Right hindlimb (tissue), 1 donor: Measurements from ENCODE around the gene LELP1.
A peak's percentile ranks its signal among the peaks of the same experiment; 100 is the strongest.
"Not testable (repeated sequence)": the region's sequence is repeated elsewhere in the genome, so short reads cannot be mapped to it uniquely, and the experiment has no call there.

Source experiments
- DNase-seq: peaks from one replicate; pipeline ENCODE4 v3.0.0-alpha.2; 2018

Gene LELP1

DNA sequence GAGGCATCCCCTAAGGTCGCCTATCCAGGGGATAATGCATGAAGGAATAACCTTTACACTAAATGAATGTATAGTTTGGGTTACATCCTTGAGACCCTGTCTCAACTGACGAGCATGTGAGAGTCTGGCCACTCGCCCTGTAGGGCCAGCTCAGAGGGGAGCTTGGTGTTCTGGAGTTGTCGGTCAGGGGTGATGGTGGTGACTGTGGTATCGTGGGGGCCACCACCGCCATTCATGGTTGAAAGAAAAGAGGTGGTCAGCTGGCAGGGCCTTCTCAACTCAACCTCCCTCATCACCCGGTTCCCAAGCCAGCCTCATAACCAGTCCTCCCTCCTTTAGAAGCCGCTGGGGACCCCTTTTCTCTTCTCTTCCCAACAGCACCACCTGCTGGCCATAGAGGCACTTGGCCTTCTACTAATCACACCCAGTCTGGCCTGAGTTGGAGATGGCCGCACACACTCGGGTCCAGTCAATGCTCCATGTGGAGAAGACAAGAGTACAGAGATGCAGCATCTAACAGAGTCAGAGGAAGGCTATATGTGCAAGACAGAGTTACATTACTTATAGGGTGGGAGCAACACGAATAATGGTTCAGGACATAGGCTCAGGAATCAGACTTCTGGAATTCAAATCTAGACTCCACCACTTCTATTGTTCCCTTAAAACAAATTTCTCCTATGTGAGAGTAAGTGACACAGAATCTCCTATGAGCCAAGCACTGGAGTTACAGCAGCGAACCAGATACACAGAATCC, 26.0 kb downstream of the LELP1 start:
- not testable (repeated sequence) for DNase-seq

- DNase-seq = no peak
These were observed 28.1 kb downstream of the LELP1 start for GRCh38 chr1:153231363-153231762.

DNA sequence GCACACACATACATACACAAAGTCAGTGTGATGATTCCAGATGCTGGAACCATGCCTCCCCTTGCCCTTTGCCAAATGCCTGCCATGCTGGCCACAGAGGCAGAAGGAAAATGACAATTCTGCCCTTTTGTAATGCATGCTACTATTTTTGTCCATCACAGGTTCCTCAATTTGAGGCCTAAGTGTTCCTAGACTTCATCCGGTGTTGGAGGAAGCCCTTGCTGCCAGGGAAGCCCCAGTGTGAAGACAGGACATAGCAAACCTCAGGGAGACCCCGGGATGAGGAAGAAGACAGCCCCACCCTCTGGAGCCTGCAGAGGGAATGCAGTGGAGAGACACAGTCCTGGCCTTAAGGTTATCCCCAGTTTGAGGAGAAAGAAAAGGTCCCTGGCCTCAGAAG, 28.6 kb downstream of the LELP1 start:
- no peak for DNase-seq

GRCh38 chr1:153232553-153232952, 29.3 kb downstream of the LELP1 start:
- no peak for DNase-seq

DNA sequence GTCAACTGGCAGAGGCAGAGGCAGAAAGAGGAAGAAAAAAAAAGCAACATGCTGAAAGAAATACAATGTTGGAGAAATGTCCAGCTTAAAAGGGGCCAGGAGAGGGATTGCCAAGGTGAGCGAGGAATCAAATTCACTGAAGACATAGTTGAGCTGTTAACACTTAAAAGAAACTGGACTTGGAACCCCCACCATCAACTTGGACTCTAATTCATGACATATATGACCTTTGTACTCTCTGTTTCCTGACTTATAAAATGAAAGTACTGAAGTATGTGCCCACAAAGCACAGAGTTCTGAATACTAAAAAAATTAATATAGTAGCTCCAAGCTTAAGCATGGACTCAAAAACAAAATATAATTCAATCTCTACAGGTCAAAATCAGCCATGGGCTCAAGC, 30.2 kb downstream of the LELP1 start:
- DNase-seq = no peak

DNA sequence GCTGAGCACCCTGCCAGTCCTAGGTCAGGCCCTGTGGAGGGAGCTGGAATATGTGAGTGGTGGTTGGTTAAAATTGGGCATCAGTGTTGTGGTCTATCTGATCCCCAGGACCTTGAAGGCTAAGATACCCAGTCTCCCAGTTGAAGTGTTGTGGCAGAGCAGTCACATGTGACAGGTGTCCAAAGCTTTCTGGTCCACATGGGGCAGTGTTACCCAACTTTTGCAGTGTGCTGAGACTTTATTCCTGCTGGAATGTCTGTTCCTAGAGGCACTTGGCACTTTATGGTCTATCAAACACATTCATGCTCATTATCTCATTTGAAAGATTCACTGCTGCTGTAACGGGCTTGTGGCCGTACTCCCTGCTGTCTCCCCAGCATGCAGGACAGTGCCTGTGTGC, 35.3 kb downstream of the LELP1 start:
- no peak for DNase-seq

DNA sequence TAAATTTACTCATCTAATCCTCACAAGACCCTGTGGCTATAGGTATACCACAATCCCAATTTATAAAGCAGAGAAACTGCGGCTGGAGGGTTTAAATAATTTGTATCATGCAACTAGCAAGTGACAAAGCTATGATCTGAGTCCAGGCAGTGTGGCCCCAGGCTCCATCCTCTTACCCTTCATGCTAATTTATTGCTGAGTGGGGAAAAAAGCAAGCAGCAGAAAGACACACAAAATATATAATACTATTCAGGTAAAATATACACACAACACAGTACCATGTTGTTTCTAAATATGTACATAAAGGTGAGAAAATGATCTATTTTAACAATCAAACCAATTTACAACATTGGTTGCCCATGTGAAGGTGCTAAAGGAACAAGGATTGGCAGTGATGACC, 38.9 kb downstream of the LELP1 start:
- no peak for DNase-seq

- no peak for DNase-seq
These were observed 42.2 kb downstream of the LELP1 start for GRCh38 chr1:153245466-153245865.

- no peak for DNase-seq
These were observed 42.8 kb downstream of the LELP1 start for GRCh38 chr1:153246018-153246417.

GRCh38 chr1:153246825-153247224, 43.6 kb downstream of the LELP1 start:
- DNase-seq = no peak

DNA sequence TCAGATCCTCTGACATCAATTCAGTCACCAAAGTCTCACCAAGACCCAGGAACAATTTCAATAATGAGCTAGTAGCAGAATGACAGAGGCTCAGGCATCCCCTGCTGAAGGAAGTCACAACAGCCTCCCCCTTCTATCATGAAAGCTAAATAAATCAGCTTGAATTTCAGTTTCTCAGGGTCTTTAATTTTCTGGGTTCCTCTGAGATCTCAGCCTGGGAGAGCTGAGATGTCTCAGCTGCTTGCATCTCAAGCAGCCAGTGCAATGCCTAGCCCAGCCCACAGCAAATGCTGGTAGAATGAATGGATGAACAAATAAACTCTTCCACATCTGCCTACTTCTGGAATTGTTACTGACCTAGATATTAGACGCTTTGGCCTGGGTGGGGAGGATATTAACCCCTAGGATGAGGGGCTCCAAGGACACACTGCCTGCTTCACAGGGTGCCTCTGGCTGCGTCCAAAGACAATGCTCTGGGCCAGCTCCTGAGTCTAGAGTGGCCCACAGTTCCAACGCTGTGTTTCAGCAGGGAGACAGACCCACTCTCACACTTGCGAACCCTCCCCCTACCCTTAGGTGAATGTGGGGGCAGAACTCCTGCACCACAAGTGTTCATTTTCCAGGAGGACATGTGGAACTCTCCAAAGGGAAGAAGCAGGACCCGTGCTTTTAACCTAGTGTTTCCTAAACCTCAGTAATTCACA, 45.1 kb downstream of the LELP1 start:
- no peak for DNase-seq

- DNase-seq = peak; percentile 59
These were observed 46.9 kb downstream of the LELP1 start for GRCh38 chr1:153250166-153250565.

GRCh38 chr1:153251087-153251486, 47.9 kb downstream of the LELP1 start:
- DNase-seq = no peak

DNA sequence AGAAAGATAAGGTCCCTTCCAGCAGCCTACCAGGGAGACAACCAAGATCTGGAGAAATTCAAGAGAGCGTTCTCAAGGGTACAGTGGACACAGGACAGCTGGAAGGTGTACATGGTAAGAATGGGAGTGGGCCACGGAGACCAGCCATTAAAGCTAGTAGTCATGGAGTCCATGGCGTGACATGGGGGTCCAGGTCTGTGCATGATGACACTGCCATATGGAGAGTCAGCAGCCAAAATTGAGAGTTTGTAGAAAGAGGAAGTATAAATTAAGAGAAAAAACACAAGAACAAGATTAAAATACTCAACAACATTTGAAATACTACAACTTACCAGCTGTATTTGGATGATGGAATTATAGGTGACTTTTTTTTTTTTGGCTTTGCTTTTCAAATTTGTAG, 48.3 kb downstream of the LELP1 start:
- no peak for DNase-seq

DNA sequence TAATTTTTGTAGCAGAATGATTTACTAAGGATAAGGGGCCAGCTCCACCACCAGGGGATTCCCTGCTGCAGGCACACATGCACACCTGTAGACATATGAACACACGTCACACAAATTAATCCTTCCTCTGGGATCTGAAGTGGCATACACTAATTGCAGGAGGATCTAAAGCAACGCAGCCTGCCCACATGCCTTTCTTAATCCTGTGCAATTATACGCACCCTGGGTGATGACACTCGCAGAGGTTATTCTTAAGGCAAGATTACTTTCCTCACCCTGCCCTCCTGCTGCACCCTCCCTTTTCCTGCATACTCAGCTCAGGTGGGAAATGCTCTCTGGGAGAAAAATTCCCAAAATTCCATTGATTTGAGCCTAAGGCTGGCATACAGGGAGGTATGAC, 48.8 kb downstream of the LELP1 start:
- no peak for DNase-seq

- no peak for DNase-seq
These were observed 49.8 kb downstream of the LELP1 start for GRCh38 chr1:153253076-153253475.

DNA sequence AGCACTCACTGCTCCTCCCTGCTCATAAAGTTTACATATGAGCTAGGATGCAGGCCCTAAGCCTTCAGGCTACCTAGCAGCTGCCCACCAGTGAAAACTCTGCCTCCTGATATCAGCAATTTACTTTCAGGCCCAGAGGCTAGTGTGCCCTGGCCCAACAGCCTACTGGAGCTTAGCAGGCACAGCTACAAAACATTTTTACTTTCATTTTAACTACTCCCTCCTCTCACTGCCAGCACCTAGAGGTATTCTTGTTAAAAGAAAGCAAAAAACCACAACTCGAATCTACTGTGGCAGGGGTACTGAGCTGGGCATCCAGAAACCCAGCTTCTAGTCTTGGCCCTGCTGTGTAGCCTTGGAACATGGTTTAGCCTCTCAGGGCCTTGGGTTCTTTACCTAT, 50.5 kb downstream of the LELP1 start:
- DNase-seq = no peak
